ENCODE results near the gene R3HCC1L. TPM values are rescaled to one million over a fixed set of nuclear protein-coding genes. Genes with fewer than 3 reads are reported as not detected.

R3HCC1L gene
- total and polyA plus RNA-seq, 2 of the 4 experiments (the other 2 are of a cell fraction) = 8.3 to 14.7 TPM

GRCh38 chr10:98236862-98237261 lies 102.4 kb downstream of the R3HCC1L start:
- H3K18ac ChIP-seq (ENCODE audit: low read depth, low read length) = no peak overlapping the region
- no peak overlapping the region for H3K4me3 ChIP-seq (ENCODE audit: insufficient read depth, low read depth, low read length)
- ATAC-seq (ENCODE audit: low read depth) = no peak
- no peak overlapping the region for H2AFZ ChIP-seq (replicated peaks; ENCODE audit: low read length, poor library complexity)
- H3K9me1 ChIP-seq (ENCODE audit: insufficient read depth, low read length) = no peaks in the 10 kb centered on the region
- no peak overlapping the region for H2AK5ac ChIP-seq (ENCODE audit: low read depth, low read length)
- dilution Hi-C loops (cut with HindIII; ENCODE audit: low sequenced_read_pairs, unreplicated experiment) = no loop called here
- TF ChIP-seq MAFK (IDR thresholded peaks at IDR 0.05; ENCODE audit: low read depth, low read length) (no peak), BHLHE40 (IDR thresholded peaks at IDR 0.05; ENCODE audit: low read depth, low read length) (no peak), RCOR1 (IDR thresholded peaks at IDR 0.05; ENCODE audit: insufficient replicate concordance, low read length) (no peak), SMC3 (IDR thresholded peaks at IDR 0.05; ENCODE audit: low read depth, low read length) (no peak), MAZ (IDR thresholded peaks at IDR 0.05; ENCODE audit: borderline replicate concordance, low read depth, low read length) (no peak), FOS (IDR thresholded peaks at IDR 0.05; ENCODE audit: low read depth, low read length) (no peak), CHD1 (IDR thresholded peaks at IDR 0.05; ENCODE audit: low read depth, low read length) (no peak), CEBPB (IDR thresholded peaks at IDR 0.05; ENCODE audit: low read depth, low read length) (no peak), POLR2A (IDR thresholded peaks at IDR 0.05; ENCODE audit: low read depth, low read length) (no peak), MXI1 (IDR thresholded peaks at IDR 0.05; ENCODE audit: borderline replicate concordance, low read depth, low read length) (no peak), RFX5 (IDR thresholded peaks at IDR 0.05; ENCODE audit: low read depth, low read length) (no peak), RAD21 (IDR thresholded peaks at IDR 0.05; ENCODE audit: low read length) (no peak), NFE2L2 (IDR thresholded peaks at IDR 0.05; ENCODE audit: low read depth, low read length) (no peak)
- TF ChIP-seq, protein P1, sequence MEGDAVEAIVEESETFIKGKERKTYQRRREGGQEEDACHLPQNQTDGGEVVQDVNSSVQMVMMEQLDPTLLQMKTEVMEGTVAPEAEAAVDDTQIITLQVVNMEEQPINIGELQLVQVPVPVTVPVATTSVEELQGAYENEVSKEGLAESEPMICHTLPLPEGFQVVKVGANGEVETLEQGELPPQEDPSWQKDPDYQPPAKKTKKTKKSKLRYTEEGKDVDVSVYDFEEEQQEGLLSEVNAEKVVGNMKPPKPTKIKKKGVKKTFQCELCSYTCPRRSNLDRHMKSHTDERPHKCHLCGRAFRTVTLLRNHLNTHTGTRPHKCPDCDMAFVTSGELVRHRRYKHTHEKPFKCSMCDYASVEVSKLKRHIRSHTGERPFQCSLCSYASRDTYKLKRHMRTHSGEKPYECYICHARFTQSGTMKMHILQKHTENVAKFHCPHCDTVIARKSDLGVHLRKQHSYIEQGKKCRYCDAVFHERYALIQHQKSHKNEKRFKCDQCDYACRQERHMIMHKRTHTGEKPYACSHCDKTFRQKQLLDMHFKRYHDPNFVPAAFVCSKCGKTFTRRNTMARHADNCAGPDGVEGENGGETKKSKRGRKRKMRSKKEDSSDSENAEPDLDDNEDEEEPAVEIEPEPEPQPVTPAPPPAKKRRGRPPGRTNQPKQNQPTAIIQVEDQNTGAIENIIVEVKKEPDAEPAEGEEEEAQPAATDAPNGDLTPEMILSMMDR (conservative IDR thresholded peaks at IDR 0.05; ENCODE audit: low read depth, low read length) = no peak
- TF ChIP-seq, protein P2, sequence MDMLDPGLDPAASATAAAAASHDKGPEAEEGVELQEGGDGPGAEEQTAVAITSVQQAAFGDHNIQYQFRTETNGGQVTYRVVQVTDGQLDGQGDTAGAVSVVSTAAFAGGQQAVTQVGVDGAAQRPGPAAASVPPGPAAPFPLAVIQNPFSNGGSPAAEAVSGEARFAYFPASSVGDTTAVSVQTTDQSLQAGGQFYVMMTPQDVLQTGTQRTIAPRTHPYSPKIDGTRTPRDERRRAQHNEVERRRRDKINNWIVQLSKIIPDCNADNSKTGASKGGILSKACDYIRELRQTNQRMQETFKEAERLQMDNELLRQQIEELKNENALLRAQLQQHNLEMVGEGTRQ (IDR thresholded peaks at IDR 0.05; ENCODE audit: low read depth, low read length) = no peak
- TF ChIP-seq, protein P3, sequence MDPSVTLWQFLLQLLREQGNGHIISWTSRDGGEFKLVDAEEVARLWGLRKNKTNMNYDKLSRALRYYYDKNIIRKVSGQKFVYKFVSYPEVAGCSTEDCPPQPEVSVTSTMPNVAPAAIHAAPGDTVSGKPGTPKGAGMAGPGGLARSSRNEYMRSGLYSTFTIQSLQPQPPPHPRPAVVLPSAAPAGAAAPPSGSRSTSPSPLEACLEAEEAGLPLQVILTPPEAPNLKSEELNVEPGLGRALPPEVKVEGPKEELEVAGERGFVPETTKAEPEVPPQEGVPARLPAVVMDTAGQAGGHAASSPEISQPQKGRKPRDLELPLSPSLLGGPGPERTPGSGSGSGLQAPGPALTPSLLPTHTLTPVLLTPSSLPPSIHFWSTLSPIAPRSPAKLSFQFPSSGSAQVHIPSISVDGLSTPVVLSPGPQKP (IDR thresholded peaks at IDR 0.05; ENCODE audit: borderline replicate concordance, low read depth, low read length) = no peak
- no peak overlapping the region for H2BK120ac ChIP-seq (ENCODE audit: low read depth, low read length)
- no peak overlapping the region for H2BK15ac ChIP-seq (ENCODE audit: low read depth, low read length)
- H3K4me1 ChIP-seq (ENCODE audit: control insufficient read depth, insufficient read depth, low read length) = no peaks in the 10 kb centered on the region
- no peak overlapping the region for H3K9ac ChIP-seq (ENCODE audit: low read depth, low read length)
- H2BK20ac ChIP-seq (ENCODE audit: low read depth, low read length) = no peak overlapping the region
- peaks cover 0 to 3% of the 10 kb centered on the region in 2 experiments; a peak in 1 of 4 replicates for H3K79me1 ChIP-seq (ENCODE audit: low read depth in 1 of 2, low read length in 2 of 2)
- H3K4ac ChIP-seq (ENCODE audit: low read depth, low read length) = no peak overlapping the region
- whole genome bisulfite sequencing, 2 experiments (ENCODE audit: extremely low coverage in 2 of 2, insufficient read length in 1 of 2) = no CpG with 5 or more reads among the region's 5 CpGs
- H4K20me1 ChIP-seq (ENCODE audit: insufficient read depth, low read length) = no peaks in the 10 kb centered on the region
- in situ Hi-C loops (cut with MboI; ENCODE audit: low sequenced_read_pairs) = no loop called here
- BruUV-seq (replicated peaks) = no TSS peak
- CTCF ChIA-PET = interaction anchor here (0.9 kb wide), 1 partner anchor 72 kb away, joined by 3 read pairs; no protein-coding TSS in a partner anchor
- H3K56ac ChIP-seq (ENCODE audit: extremely low read depth, insufficient read depth, low read length) = no peak overlapping the region
- H3K36me3 ChIP-seq (ENCODE audit: control insufficient read depth, insufficient read depth, low read length) = peaks cover 10% of the 10 kb centered on the region
- no peak for DNase-seq
- no peak overlapping the region for H2AK9ac ChIP-seq (replicated peaks; ENCODE audit: low read depth, low read length, poor library complexity)
- no peak overlapping the region for H2BK5ac ChIP-seq (ENCODE audit: low read depth, low read length, poor library complexity, severe bottlenecking)
- H3K9me3 ChIP-seq (ENCODE audit: control insufficient read depth, insufficient read depth, low read length) = no peaks in the 10 kb centered on the region
- no peak overlapping the region for H3K4me2 ChIP-seq (ENCODE audit: low read depth, low read length)
- H3K14ac ChIP-seq (replicated peaks; ENCODE audit: low read depth, low read length) = no peak overlapping the region
- no peaks in the 10 kb centered on the region for H3K27me3 ChIP-seq (ENCODE audit: control insufficient read depth, insufficient read depth, low read length)
- POLR2A ChIA-PET (ENCODE audit: unreplicated experiment) = no interaction called here
- H3K27ac ChIP-seq (ENCODE audit: insufficient read depth, low read length) = no peak overlapping the region
- intact Hi-C loops (cut with micrococcal nuclease) = no loop called here
- no peak overlapping the region for H4K5ac ChIP-seq (ENCODE audit: low read depth, low read length)
- no peak overlapping the region for H4K91ac ChIP-seq (ENCODE audit: insufficient read depth, low read depth, low read length)
- H4K8ac ChIP-seq (ENCODE audit: low read depth in 2 of 2, low read length in 2 of 2) = no peak overlapping the region
- H3K23ac ChIP-seq (ENCODE audit: low read depth, low read length) = no peak overlapping the region
